Activated B cell treated with CpG ODN at 0.5 μM for 24 hours (primary cell): ENCODE measurements around the gene SLC41A2. TPM values are rescaled to one million over a fixed set of nuclear protein-coding genes. Genes with fewer than 3 reads are reported as not detected.

ENCODE experiments used
- ATAC-seq: fragments of 200-7000 bp; cut with Tn5 transposase; one replicate; pipeline ENCODE4 v1.10.0; 2021; ENCODE audit warnings: low read depth, mild to moderate bottlenecking, moderate library complexity
- CTCF ChIA-PET: fragments of 350-600 bp; sonication (Branson Sonifier 250); formaldehyde crosslinking; loops from one replicate; lab custom pipeline; 2021; ENCODE audit warnings: antibody characterized with exemption; lab: Charles Lee
- POLR2A ChIA-PET: fragments of 350-600 bp; sonication (Branson Sonifier 250); formaldehyde crosslinking; loops from one replicate; lab custom pipeline; 2021; ENCODE audit warnings: antibody characterized with exemption; lab: Charles Lee
- DNase-seq: peaks from one replicate; pipeline ENCODE4 v3.0.0; 2022
- H3K27ac Mint-ChIP-seq: one replicate; pipeline ENCODE4 v1.8.0; 2020; ENCODE audit warnings: mixed read lengths
- H3K27me3 Mint-ChIP-seq: one replicate; pipeline ENCODE4 v1.8.0; 2021; ENCODE audit warnings: mixed read lengths
- H3K36me3 Mint-ChIP-seq: one replicate; pipeline ENCODE4 v1.8.0; 2021; ENCODE audit warnings: low read depth, mixed read lengths
- H3K4me1 Mint-ChIP-seq: one replicate; pipeline ENCODE4 v1.8.0; 2021; ENCODE audit warnings: mixed read lengths
- H3K4me3 Mint-ChIP-seq: one replicate; pipeline ENCODE4 v1.8.0; 2020; ENCODE audit warnings: mild to moderate bottlenecking, mixed read lengths
- H3K9me3 Mint-ChIP-seq: one replicate; pipeline ENCODE4 v1.8.0; 2020; ENCODE audit warnings: mixed read lengths
- CTCF ChIP-seq: fragments of 200-600 bp; IDR thresholded peaks from one replicate; pipeline ENCODE4 v1.8.0; 2022; ENCODE audit warnings: antibody characterized with exemption, mild to moderate bottlenecking
- intact Hi-C: fragments of 100-400 bp; cut with micrococcal nuclease; formaldehyde crosslinking; loops from one replicate; pipeline ENCODE4 v1.15.1; 2024
- total RNA-seq: library from RNA; stranded (reverse); gene quantifications from 2 replicates; pipeline ENCODE4 v1.2.3, GENCODE V29; 2022

Gene SLC41A2
- total RNA-seq, 1 donor from 2014 or later, result 12.6 TPM

DNA sequence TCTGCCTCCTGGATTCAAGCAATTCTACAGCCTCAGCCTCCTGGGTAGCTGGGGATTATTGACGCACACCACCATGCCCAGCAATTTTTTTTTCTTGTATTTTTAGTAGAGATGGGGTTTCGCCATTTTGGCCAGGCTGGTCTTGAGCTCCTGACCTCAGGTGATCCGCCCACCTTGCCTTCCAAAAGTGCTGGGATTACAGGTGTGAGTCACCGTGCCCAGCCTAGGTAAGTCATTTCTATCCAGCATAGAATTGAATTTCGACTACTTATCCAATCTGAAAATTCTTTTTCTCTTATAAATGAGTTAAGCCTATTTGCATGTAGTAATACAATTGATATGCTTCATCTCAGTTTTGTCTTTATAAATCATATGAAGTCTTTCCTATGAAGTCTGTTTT is 15.2 kb upstream of the SLC41A2 start:
- Mint-ChIP-seq H3K36me3 (no peaks in the 10 kb centered on the region), H3K4me3 (no peak overlapping the region), H3K4me1 (peaks cover 40% of the 10 kb centered on the region), H3K9me3 (no peaks in the 10 kb centered on the region), H3K27ac (no peak overlapping the region), H3K27me3 (no peaks in the 10 kb centered on the region)
- no peak for ATAC-seq
- no peak for TF ChIP-seq CTCF
- intact Hi-C loops, result no loop called here
- POLR2A ChIA-PET, result interaction anchor here (0.7 kb wide), 1 partner anchor 686 kb away, joined by 3 read pairs; no protein-coding TSS in a partner anchor
- CTCF ChIA-PET, result interaction anchor here (0.7 kb wide), 1 partner anchor 546 kb away, joined by 3 read pairs; no protein-coding TSS in a partner anchor
- DNase-seq, result no peak

- intact Hi-C loops, result no loop called here
- POLR2A ChIA-PET, result no interaction called here
- Mint-ChIP-seq H3K9me3 (no peaks in the 10 kb centered on the region), H3K27me3 (no peaks in the 10 kb centered on the region), H3K27ac (no peak overlapping the region), H3K36me3 (no peaks in the 10 kb centered on the region), H3K4me1 (peaks cover 30% of the 10 kb centered on the region), H3K4me3 (no peak overlapping the region)
- CTCF ChIA-PET, result interaction anchor here (0.8 to 2.3 kb wide), 2 partner anchors 12 to 248 kb away, joined by 3 to 6 read pairs; no protein-coding TSS in a partner anchor
- TF ChIP-seq CTCF, result no peak
- ATAC-seq, result no peak
- no peak for DNase-seq
These were observed 13.2 kb upstream of the SLC41A2 start for GRCh38 chr12:104971306-104971705.

DNA sequence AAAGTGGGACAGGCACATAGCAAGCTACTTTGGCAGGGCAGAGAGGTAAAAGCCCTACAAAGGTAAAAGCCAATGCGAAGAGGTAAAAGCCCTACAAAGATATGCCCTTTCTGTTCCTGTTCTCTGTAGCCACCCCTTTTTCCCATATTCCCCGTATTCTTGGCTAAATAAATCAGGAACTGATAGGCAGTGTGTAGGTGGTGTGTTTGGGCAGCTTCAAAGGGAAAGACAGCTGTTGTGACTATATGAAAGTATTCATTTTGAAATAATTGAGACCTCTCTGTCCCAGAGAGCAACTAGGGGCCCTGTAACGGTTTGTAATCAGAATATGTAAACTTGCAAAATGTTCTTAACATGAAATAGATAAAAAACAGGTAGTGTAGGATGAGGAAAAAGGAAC is 11.3 kb upstream of the SLC41A2 start:
- intact Hi-C loops, result no loop called here
- DNase-seq (no peak), ATAC-seq (no peak)
- no peaks in the 10 kb centered on the region for H3K9me3 Mint-ChIP-seq
- ChIA-PET POLR2A (interaction anchor here (0.7 kb wide), 1 partner anchor 97 kb away, joined by 3 read pairs; no protein-coding TSS in a partner anchor), CTCF (interaction anchor here (2.3 kb wide), 1 partner anchor 10 kb away, joined by 6 read pairs; no protein-coding TSS in a partner anchor)
- peaks cover 15% of the 10 kb centered on the region for H3K4me1 Mint-ChIP-seq
- no peak overlapping the region for H3K4me3 Mint-ChIP-seq
- H3K36me3 Mint-ChIP-seq, result no peaks in the 10 kb centered on the region
- TF ChIP-seq CTCF, result no peak
- H3K27ac Mint-ChIP-seq, result no peak overlapping the region
- H3K27me3 Mint-ChIP-seq, result no peaks in the 10 kb centered on the region

DNA sequence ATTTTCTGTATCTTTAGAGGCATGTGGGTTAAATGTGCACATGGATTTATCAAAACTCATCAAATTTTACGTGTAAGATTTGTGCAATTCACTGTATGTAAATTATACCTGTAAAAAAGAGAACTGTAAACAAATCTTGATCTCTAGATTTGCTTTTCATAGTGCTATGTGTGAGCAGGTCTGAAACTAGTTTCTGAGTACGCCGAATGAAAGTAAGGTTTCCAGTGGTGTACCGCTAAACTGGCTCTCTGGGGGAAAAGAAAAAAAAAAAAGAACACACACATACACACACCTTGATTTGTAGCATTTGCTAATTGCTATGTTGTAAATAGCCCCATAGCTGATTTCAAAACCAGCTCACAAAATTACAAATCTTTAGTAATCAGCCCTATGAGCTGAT is 8.6 kb upstream of the SLC41A2 start:
- TF ChIP-seq CTCF, result no peak
- Mint-ChIP-seq H3K4me1 (peaks cover 13% of the 10 kb centered on the region), H3K36me3 (no peaks in the 10 kb centered on the region), H3K4me3 (no peak overlapping the region), H3K27me3 (no peaks in the 10 kb centered on the region), H3K9me3 (no peaks in the 10 kb centered on the region), H3K27ac (peak overlapping the region; percentile 47)
- no peak for DNase-seq
- CTCF ChIA-PET, result interaction anchor here (1.4 kb wide), 1 partner anchor 8 kb away, joined by 3 read pairs; no protein-coding TSS in a partner anchor
- intact Hi-C loops, result loop anchor here (1.0 kb wide), 1 partner anchor 8 kb away; no protein-coding TSS in a partner anchor
- POLR2A ChIA-PET, result interaction anchor here (1.7 kb wide), 1 partner anchor 36 kb away, joined by 3 read pairs; no protein-coding TSS in a partner anchor
- ATAC-seq, result peak; percentile 84

DNA sequence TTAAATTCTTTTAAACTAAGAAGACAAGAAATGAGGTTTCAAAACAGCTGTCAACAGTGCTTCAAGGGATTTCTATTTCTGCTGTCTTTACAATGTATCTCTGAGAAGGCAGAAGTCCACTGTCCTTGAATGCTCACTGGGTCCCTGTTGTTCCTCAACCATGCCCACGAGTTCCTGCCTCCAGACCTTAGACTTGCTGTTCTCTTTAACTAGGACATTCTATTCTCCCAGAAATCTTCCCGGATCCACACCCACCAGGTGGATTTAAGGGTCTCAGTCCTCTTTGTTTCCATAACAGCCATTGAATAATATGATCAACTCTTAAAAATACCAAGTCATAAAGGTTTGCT is 6.7 kb upstream of the SLC41A2 start:
- H3K4me1 Mint-ChIP-seq, result peaks cover 16% of the 10 kb centered on the region
- ChIA-PET POLR2A (no interaction called here), CTCF (no interaction called here)
- no peak for TF ChIP-seq CTCF
- H3K27me3 Mint-ChIP-seq, result peaks cover 2% of the 10 kb centered on the region
- no peak overlapping the region for H3K4me3 Mint-ChIP-seq
- intact Hi-C loops, result no loop called here
- no peak for ATAC-seq
- H3K27ac Mint-ChIP-seq, result no peak overlapping the region
- H3K9me3 Mint-ChIP-seq, result no peaks in the 10 kb centered on the region
- DNase-seq, result no peak
- no peaks in the 10 kb centered on the region for H3K36me3 Mint-ChIP-seq
